HG02981 (cell line): ENCODE measurements around the gene ARL3.
"Not testable (repeated sequence)": the region's sequence is repeated elsewhere in the genome, so short reads cannot be mapped to it uniquely, and the experiment has no call there.

Experiments
- ATAC-seq: cut with Tn5 transposase; IDR thresholded peaks from one replicate; pipeline ENCODE4 v1.9.1; 2021; ENCODE audit warnings: mild to moderate bottlenecking, moderate library complexity; ENCODE audit not compliant: unreplicated experiment

ARL3 gene

GRCh38 chr10:102705531-102705930, 8.7 kb downstream of the ARL3 start:
- ATAC-seq = no peak

DNA sequence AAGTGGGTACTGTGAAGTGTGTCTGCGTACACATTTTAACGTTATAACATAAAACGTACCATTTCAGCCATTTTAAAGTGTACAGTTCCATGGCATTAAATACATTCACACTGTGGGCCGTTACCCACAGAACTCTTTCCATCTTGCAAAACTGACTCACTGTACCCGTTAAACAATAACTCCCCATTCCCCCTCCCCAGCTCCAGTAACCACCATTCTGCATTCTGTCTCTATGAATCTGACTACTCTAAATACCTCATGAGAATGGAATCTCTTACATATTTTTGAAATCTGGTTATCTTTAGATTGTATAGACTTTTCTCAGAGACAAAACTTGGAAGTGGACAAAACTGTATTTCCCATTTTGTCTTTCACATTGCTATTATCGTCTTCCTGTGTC, 9.3 kb downstream of the ARL3 start:
- no peak for ATAC-seq

DNA sequence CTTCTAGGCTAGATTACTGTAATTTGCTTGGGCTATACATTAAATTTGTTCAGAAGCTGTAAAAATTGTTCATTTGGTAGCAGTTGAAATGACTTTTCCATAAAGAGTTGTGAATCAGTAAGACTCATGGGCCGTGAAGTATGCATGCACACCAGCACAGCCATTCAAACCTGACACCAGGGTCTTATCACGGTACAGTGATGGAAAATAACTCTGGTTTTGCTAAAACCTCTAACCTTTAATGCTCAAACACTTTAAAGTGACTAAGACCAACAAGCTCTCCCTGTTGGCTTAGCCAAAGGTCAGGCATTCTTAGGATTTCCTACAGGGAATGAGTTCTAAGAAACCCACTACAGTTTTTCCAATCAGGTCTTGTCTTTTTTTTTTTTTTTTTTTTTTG, 11.5 kb downstream of the ARL3 start:
- ATAC-seq = no peak

- no peak for ATAC-seq
Observed at GRCh38 chr10:102701796-102702195, 12.4 kb downstream of the ARL3 start.

GRCh38 chr10:102701272-102701671, 12.9 kb downstream of the ARL3 start:
- no peak for ATAC-seq

DNA sequence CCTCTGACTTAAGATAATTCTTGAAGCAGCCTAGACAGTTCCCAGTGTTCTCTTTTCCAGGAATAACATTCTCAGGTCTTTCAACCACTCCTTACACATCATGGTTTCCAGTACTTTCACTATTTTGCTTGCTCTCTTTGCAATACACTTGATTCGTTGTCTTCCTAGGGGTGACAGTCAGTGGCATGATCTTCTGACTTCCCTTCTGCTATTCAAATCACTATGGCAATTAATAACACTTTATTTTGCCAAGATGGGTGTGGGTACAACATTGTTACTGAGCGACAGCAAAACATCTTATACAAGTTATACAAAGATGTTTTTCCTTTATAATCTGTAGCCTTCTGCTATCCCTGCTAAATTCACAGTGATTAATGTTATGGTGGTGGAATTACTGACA, 15.3 kb downstream of the ARL3 start:
- no peak for ATAC-seq

- no peak for ATAC-seq
Observed at GRCh38 chr10:102696736-102697135, 17.5 kb downstream of the ARL3 start.

DNA sequence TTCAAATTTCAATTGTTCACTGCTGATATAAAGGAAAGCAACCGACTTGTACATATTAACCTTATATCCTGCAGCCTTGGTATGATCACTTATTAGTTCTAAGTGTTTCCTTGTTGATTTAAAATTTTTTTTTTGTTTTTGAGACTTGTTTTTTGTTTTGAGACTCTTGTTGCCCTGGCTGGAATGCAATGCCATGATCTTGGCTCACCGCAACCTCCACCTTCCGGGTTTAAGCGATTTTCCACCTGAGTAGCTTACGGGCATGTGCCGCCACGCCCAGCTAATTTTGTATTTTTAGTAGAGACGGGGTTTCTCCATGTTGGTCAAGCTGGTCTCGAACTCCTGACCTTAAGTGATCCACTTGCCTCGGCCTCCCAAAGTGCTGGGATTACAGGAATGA, 18.8 kb downstream of the ARL3 start:
- not testable (repeated sequence) for ATAC-seq

DNA sequence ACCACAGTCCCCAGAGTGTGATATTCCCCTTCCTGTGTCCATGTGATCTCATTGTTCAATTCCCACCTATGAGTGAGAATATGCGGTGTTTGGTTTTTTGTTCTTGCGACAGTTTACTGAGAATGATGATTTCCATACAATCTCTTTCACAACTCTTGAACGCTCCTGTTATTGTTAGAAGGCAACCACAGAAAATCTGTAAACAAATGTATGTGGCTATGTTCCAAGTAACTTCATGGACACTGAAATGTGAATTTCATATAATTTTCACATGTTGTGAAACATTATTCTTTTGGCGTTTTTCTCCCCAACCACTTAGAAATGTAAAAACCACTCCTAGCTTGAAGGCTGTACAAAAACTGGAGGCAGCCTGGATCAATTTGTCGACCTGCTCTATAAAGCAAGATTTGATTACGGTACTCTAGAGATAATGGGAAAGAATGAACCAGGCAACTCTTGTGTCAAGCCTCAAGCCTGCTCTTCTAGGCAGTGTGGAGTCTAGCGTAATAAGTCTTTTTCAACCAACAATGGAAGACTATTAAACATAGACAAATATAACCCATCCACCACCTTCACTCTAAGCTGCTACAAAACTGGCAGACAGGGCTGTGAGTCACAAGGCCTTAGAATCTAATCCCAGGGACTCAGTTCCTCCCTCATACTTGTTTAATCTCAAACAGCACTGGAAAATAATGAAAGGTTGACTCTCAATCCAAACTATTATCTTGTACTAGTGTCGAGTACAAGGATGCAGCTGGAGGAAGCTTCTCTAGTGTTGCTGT, 22.7 kb downstream of the ARL3 start:
- ATAC-seq = no peak

GRCh38 chr10:102683736-102684135, 30.5 kb downstream of the ARL3 start:
- ATAC-seq = no peak

DNA sequence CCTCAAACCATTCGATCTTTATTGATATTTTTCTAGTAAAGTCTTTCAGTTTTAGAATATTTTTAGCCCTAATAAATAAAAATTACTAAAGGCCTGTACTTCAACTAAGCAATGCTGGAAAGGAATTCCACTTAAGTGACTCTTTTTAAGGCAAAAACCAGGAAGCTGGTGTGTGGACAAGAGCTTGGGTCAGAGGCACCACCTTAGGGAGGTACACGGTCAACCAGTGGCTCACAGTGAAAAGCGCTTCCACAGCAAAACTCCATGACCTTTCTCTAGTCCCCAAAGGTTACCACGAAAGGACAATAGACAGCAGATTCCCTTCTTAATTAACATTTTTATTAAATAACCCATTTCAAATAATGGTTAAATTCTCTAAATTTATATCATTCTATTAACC, 31.2 kb downstream of the ARL3 start:
- no peak for ATAC-seq

DNA sequence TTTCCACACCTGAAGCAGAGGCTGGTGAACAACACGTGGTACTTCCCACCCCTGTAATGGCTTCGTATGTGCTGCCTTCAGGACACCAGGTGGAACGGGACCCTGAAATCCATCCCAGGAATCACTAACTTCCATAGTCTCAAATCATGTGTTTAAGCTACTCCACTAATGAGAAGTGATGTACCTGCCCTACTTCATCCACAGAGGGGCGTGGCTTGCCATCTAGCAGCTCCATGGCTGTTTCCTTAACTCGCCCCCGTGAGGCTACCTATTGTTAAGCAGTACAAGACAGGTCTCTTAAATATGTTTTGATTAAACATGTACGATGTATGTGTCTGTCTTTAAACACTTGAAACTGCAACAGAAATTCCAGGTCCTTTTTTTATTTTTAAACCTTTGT, 31.8 kb downstream of the ARL3 start:
- ATAC-seq = no peak

- no peak for ATAC-seq
Observed at GRCh38 chr10:102681696-102682095, 32.5 kb downstream of the ARL3 start.

- no peak for ATAC-seq
Observed at GRCh38 chr10:102679596-102679995, 34.6 kb downstream of the ARL3 start.

DNA sequence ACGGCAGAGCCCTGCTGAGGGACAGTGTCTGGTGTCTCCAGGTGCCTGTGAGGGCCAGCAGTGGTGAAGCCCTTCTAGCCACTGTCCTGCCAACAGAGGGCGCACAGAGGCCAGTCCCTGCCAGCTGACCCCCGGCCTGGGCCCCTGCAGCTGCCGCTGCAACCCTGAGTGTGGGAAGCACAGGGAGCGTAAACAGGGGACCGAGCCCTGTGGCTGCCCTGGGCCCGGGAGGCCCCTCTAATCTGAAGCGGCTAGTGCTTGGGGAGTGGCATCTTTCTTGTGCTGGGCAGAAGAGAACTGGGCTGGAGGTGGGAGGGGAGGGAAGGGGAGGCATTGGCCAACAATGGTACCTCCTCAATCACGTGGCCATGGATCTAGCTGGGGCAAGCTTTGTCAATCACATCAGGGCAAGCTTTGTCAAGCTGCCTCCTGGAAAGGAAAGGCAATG, 35.3 kb downstream of the ARL3 start:
- no peak for ATAC-seq

GRCh38 chr10:102678068-102678400, 36.2 kb downstream of the ARL3 start:
- no peak for ATAC-seq

DNA sequence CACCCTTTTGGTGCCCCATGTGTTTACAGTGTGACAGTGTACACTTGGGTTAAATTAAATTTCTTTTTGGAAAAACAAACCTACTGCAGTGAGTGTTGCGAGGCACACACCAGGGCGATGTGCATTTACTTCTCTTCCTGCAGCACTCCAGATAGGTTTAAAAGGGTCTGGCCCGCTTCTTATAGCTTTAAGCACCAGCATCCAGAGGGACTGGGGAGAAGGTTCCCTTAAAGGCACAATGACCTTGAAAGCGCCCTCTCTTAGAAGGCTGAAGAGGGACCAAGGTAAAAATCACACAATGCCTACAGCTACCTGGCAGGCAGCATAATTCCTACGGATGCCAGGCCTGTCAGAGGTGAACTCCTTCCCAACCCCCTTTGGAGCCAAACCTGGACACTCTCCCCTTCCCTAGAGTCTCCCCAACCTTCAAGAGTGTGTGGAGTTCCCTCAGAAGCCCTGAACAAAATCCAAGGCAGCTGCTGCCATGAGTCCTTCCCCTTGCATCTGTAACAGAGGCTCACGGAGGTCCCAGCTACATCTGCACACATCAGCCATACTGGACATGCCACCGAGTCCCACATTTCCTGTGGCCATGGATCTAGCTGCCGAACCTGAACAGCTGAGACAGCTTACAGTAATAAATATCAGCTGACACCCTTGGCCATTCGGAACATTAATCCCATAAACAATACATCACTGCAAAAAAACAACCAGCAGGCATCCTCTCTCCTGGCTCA, 36.7 kb downstream of the ARL3 start:
- ATAC-seq = no peak

GRCh38 chr10:102676534-102677315, 37.5 kb downstream of the ARL3 start:
- ATAC-seq = no peak

- no peak for ATAC-seq
Observed at GRCh38 chr10:102675666-102676533, 38.3 kb downstream of the ARL3 start.

DNA sequence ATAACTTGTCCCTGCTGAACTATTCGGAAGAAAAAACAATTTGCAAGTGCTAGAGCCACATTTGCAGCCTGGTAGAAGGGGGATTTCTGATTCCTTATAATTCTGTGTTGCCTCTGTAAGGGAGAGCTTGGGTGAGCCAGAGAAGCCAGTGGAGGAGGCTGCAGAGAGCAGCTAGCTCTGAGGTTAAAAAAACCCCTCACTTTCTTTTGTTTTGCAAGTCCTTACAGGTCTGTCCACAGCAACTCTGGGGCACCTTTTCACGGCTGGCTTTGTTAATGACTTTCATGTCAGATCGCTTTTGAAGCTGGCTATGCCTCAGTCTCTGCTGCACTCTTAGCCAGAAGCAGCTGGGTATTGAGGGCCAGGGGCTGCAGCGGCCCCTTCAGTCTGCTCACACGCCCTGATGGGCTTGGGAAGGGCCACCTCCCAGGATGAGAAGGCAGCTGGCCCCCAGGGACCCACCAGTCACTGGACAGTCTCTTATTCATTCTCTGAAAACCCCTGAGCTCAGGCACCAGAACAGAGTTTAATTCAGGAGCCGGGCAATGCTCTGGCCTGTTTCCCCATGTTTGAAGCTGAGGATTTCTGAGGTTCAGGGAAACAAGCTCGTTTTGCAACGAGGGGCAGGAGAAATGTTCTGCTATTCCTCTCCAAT, 39.1 kb downstream of the ARL3 start:
- no peak for ATAC-seq
